Muscle of arm (tissue), 12 donors: ENCODE data around the gene SLCO4A1. TPM values are rescaled to one million over a fixed set of nuclear protein-coding genes. Genes with fewer than 3 reads are reported as not detected.
"Not testable (repeated sequence)": the region's sequence is repeated elsewhere in the genome, so short reads cannot be mapped to it uniquely, and the experiment has no call there.

Experiments used
- DNase-seq: peaks from one replicate; pipeline ENCODE4 v3.0.0-alpha.2; 2013
- polyA plus RNA-seq, 12 donors: library from polyadenylated mRNA; unstranded; fragments of 120-200 nt; gene quantifications; one replicate each; pipeline ENCODE4 v1.2.1, GENCODE V29; 2013; ENCODE audit not compliant: insufficient read length in 12 of 12

Gene SLCO4A1
- polyA plus RNA-seq, 12 donors: 0.34 to 2.1 (median 0.60) TPM; not detected in 2

- DNase-seq: no peak
Measured at GRCh38 chr20:62622877-62623487, 19.3 kb upstream of the SLCO4A1 start.

GRCh38 chr20:62623488-62624324 is 18.6 kb upstream of the SLCO4A1 start:
- peak; percentile 72 for DNase-seq

GRCh38 chr20:62624325-62624690 is 18.0 kb upstream of the SLCO4A1 start:
- no peak for DNase-seq

GRCh38 chr20:62624719-62625453 is 17.4 kb upstream of the SLCO4A1 start:
- no peak for DNase-seq

GRCh38 chr20:62625516-62625915 is 16.8 kb upstream of the SLCO4A1 start:
- DNase-seq: no peak

GRCh38 chr20:62625921-62626547 is 16.3 kb upstream of the SLCO4A1 start:
- no peak for DNase-seq

GRCh38 chr20:62627425-62627824 is 14.9 kb upstream of the SLCO4A1 start:
- not testable (repeated sequence) for DNase-seq

GRCh38 chr20:62627901-62628612 is 14.2 kb upstream of the SLCO4A1 start:
- DNase-seq: no peak

- DNase-seq: no peak
Measured at GRCh38 chr20:62628691-62629090, 13.6 kb upstream of the SLCO4A1 start.

GRCh38 chr20:62629864-62630470 is 12.3 kb upstream of the SLCO4A1 start:
- no peak for DNase-seq

GRCh38 chr20:62631336-62632308 is 10.7 kb upstream of the SLCO4A1 start:
- DNase-seq: no peak

GRCh38 chr20:62632575-62633090 is 9.7 kb upstream of the SLCO4A1 start:
- DNase-seq: no peak

GRCh38 chr20:62633598-62634329 is 8.5 kb upstream of the SLCO4A1 start:
- no peak for DNase-seq

GRCh38 chr20:62634330-62634967 is 7.9 kb upstream of the SLCO4A1 start:
- no peak for DNase-seq

GRCh38 chr20:62635232-62635631 is 7.1 kb upstream of the SLCO4A1 start:
- no peak for DNase-seq

GRCh38 chr20:62635852-62636251 is 6.5 kb upstream of the SLCO4A1 start:
- no peak for DNase-seq

GRCh38 chr20:62636446-62636845 is 5.9 kb upstream of the SLCO4A1 start:
- no peak for DNase-seq

GRCh38 chr20:62637110-62637509 is 5.2 kb upstream of the SLCO4A1 start:
- no peak for DNase-seq
